GM12892 (cell line): ENCODE measurements around the gene PKD2L1.

Experiments used
- POLR2A ChIP-seq: IDR thresholded peaks from 2 replicates; pipeline ENCODE4 v1.6.1; 2011; ENCODE audit warnings: low read depth, low read length, control low read depth
- POLR2AphosphoS5 ChIP-seq: IDR thresholded peaks from 2 replicates; pipeline ENCODE4 v1.6.1; 2011; ENCODE audit warnings: low read depth, low read length, control low read depth
- TAF1 ChIP-seq: IDR thresholded peaks from 2 replicates; pipeline ENCODE4 v1.6.1; 2011; ENCODE audit warnings: low read depth, mild to moderate bottlenecking, control low read depth, low read length, borderline replicate concordance

DNA sequence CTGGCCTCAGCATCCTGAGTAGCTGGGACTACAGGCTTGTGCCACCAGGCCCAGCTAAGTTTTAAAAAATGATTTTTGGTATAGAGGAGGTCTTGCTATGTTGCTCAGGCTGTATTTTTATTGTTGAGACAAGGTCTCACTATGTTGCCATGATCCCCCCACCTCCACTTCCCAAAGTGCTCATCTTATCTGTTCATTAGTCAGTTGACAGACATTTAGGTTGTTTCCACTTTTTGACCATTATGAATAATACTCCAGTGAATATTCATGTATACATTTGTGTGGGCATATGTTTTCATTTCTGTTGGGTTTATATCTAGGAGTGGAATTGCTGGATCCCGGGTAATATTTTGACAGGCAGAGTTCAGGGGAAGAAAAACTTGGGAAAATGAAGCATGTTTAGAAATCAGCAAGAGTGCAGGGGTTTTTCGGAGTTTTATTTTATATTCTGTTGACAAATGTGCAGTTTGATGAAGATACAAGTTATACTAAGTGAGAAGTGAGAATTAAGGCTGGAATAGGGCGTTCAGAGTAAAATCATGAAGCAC is 14.3 kb upstream of the PKD2L1 start:
- TF ChIP-seq POLR2A = no peak
- TF ChIP-seq POLR2AphosphoS5 = no peak
- TF ChIP-seq TAF1 = no peak
